DND-41 (cell line): ENCODE results near the gene RAB3C.

Experiments used
- EZH2 ChIP-seq: IDR thresholded peaks from 3 replicates; pipeline ENCODE4 v1.6.1; 2012; ENCODE audit warnings: borderline replicate concordance, low read depth, mild to moderate bottlenecking, moderate library complexity, low read length, inconsistent platforms; ENCODE audit not compliant: severe bottlenecking
- TF ChIP-seq, protein P1 (sequence below): IDR thresholded peaks from 2 replicates; pipeline ENCODE4 v1.5.1; 2012; ENCODE audit warnings: borderline replicate concordance, low read length, moderate library complexity, mild to moderate bottlenecking; ENCODE audit not compliant: poor library complexity, severe bottlenecking; ENCODE audit errors: extremely low read depth

DNA sequence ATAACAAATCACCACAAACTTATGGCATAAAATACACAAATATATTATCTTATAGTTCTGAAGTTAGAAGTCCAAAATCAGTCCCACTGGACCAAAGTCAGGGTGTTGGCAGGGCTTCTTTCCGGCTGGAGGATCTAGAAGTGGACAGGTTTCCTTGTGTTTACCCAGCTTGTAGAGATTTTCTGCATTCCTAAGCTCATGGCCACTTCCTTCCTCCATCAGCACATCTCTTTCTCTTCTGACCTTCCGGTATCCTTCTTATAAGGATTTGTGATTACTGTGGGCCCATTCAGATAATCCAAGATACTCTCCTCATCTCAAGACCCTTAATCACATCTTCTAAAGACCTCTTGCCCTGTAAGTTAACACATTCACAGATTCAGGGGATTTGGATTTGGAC is 97.6 kb downstream of the RAB3C start:
- TF ChIP-seq, protein P1, sequence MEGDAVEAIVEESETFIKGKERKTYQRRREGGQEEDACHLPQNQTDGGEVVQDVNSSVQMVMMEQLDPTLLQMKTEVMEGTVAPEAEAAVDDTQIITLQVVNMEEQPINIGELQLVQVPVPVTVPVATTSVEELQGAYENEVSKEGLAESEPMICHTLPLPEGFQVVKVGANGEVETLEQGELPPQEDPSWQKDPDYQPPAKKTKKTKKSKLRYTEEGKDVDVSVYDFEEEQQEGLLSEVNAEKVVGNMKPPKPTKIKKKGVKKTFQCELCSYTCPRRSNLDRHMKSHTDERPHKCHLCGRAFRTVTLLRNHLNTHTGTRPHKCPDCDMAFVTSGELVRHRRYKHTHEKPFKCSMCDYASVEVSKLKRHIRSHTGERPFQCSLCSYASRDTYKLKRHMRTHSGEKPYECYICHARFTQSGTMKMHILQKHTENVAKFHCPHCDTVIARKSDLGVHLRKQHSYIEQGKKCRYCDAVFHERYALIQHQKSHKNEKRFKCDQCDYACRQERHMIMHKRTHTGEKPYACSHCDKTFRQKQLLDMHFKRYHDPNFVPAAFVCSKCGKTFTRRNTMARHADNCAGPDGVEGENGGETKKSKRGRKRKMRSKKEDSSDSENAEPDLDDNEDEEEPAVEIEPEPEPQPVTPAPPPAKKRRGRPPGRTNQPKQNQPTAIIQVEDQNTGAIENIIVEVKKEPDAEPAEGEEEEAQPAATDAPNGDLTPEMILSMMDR: no peak
- no peak for TF ChIP-seq EZH2
